ENCODE measurements around the gene UCN. TPM values are rescaled to one million over a fixed set of nuclear protein-coding genes. Genes with fewer than 3 reads are reported as not detected.

The UCN gene
- total RNA-seq, 2 donors from 2014 or later, result 2.9 TPM; not detected in 1

GRCh38 chr2:27294928-27295327 is 13.3 kb downstream of the UCN start:
- H3K27ac ChIP-seq, result no peak overlapping the region
- H3K9me3 ChIP-seq, result no peaks in the 10 kb centered on the region
- WGBS, 2 donors, result 76 to 79% methylated on average over 8 of the region's 8 CpGs
- ATAC-seq, result no peak
- TF ChIP-seq POLR2A (IDR thresholded peaks at IDR 0.05), result no peak
- TF ChIP-seq CTCF (IDR thresholded peaks at IDR 0.05), result no peak
- H3K4me3 ChIP-seq, result no peak overlapping the region
- intact Hi-C loops (cut with DNase I), result no loop called here
- no peaks in the 10 kb centered on the region for H3K27me3 ChIP-seq
- H3K36me3 ChIP-seq (replicated peaks in 1 of 2; ENCODE audit: insufficient read depth in 1 of 2, low read depth in 2 of 2), result no peaks in the 10 kb centered on the region
- DNase-seq, result no peak
- peaks cover 10% of the 10 kb centered on the region for H3K4me1 ChIP-seq

GRCh38 chr2:27291865-27292264 is 16.4 kb downstream of the UCN start:
- ATAC-seq (no peak), DNase-seq (no peak)
- Histone ChIP-seq H3K4me1 (peaks cover 10% of the 10 kb centered on the region), H3K9me3 (no peaks in the 10 kb centered on the region), H3K27ac (no peak overlapping the region), H3K36me3 (replicated peaks in 1 of 2; ENCODE audit: insufficient read depth in 1 of 2, low read depth in 2 of 2) (no peaks in the 10 kb centered on the region), H3K4me3 (no peak overlapping the region), H3K27me3 (no peaks in the 10 kb centered on the region)
- 47 to 63% methylated on average over 6 of the region's 6 CpGs for WGBS, 2 donors
- intact Hi-C loops (cut with DNase I), result no loop called here
- TF ChIP-seq CTCF (IDR thresholded peaks at IDR 0.05), result no peak
- TF ChIP-seq POLR2A (IDR thresholded peaks at IDR 0.05), result no peak

- no peak for ATAC-seq
- intact Hi-C loops (cut with DNase I), result no loop called here
- no peak overlapping the region for H3K27ac ChIP-seq
- no peaks in the 10 kb centered on the region for H3K36me3 ChIP-seq (replicated peaks in 1 of 2; ENCODE audit: insufficient read depth in 1 of 2, low read depth in 2 of 2)
- no peaks in the 10 kb centered on the region for H3K9me3 ChIP-seq
- H3K27me3 ChIP-seq, result no peaks in the 10 kb centered on the region
- 79 to 84% methylated on average over 5 of the region's 5 CpGs for WGBS, 2 donors
- no peak overlapping the region for H3K4me3 ChIP-seq
- no peak for DNase-seq
- TF ChIP-seq POLR2A (IDR thresholded peaks at IDR 0.05) (no peak), CTCF (IDR thresholded peaks at IDR 0.05) (no peak)
- H3K4me1 ChIP-seq, result peaks cover 10% of the 10 kb centered on the region
Measured at GRCh38 chr2:27290549-27290948, 17.7 kb downstream of the UCN start.

- H3K27me3 ChIP-seq, result no peaks in the 10 kb centered on the region
- no peak for TF ChIP-seq POLR2A (IDR thresholded peaks at IDR 0.05)
- no peak for TF ChIP-seq CTCF (IDR thresholded peaks at IDR 0.05)
- WGBS, 2 donors, result 33 to 42% methylated on average over 3 of the region's 3 CpGs
- no peaks in the 10 kb centered on the region for H3K36me3 ChIP-seq (replicated peaks in 1 of 2; ENCODE audit: insufficient read depth in 1 of 2, low read depth in 2 of 2)
- ATAC-seq (no peak), DNase-seq (no peak)
- intact Hi-C loops (cut with DNase I), result no loop called here
- H3K27ac ChIP-seq, result no peak overlapping the region
- H3K9me3 ChIP-seq, result no peaks in the 10 kb centered on the region
- H3K4me1 ChIP-seq, result peaks cover 8% of the 10 kb centered on the region
- H3K4me3 ChIP-seq, result no peak overlapping the region
Measured at GRCh38 chr2:27288610-27289009, 19.6 kb downstream of the UCN start.

GRCh38 chr2:27285481-27285880 is 22.8 kb downstream of the UCN start:
- H3K36me3 ChIP-seq (replicated peaks in 1 of 2; ENCODE audit: insufficient read depth in 1 of 2, low read depth in 2 of 2), result no peaks in the 10 kb centered on the region
- intact Hi-C loops (cut with DNase I), result no loop called here
- TF ChIP-seq POLR2A (IDR thresholded peaks at IDR 0.05), result no peak
- no peak for TF ChIP-seq CTCF (IDR thresholded peaks at IDR 0.05)
- no peaks in the 10 kb centered on the region for H3K4me1 ChIP-seq
- H3K4me3 ChIP-seq, result no peak overlapping the region
- 47 to 60% methylated on average over 6 of the region's 6 CpGs for WGBS, 2 donors
- H3K9me3 ChIP-seq, result no peaks in the 10 kb centered on the region
- H3K27me3 ChIP-seq, result no peaks in the 10 kb centered on the region
- DNase-seq (no peak), ATAC-seq (no peak)
- no peak overlapping the region for H3K27ac ChIP-seq
